SK-N-SH (cell line): ENCODE measurements around the gene HHATL.

ENCODE experiments used
- CTCF ChIP-seq: fragments of 200-600 bp; sonication (generic); IDR thresholded peaks from 2 replicates; pipeline ENCODE4 v1.6.1; 2017; ENCODE audit warnings: antibody characterized with exemption, mild to moderate bottlenecking, moderate library complexity
- GABPA ChIP-seq: IDR thresholded peaks from 2 replicates; pipeline ENCODE4 v1.4.0; 2012; ENCODE audit warnings: low read depth, mild to moderate bottlenecking
- MEF2A ChIP-seq: IDR thresholded peaks from 2 replicates; pipeline ENCODE4 v1.4.0; 2012; ENCODE audit warnings: low read depth, borderline replicate concordance
- PBX3 ChIP-seq: IDR thresholded peaks from 2 replicates; pipeline ENCODE4; 2012
- TCF12 ChIP-seq: IDR thresholded peaks from 2 replicates; pipeline ENCODE4 v1.4.0; 2012
- YY1 ChIP-seq: IDR thresholded peaks from 2 replicates; pipeline ENCODE4 v1.4.0; 2012; ENCODE audit warnings: low read depth, mild to moderate bottlenecking

DNA sequence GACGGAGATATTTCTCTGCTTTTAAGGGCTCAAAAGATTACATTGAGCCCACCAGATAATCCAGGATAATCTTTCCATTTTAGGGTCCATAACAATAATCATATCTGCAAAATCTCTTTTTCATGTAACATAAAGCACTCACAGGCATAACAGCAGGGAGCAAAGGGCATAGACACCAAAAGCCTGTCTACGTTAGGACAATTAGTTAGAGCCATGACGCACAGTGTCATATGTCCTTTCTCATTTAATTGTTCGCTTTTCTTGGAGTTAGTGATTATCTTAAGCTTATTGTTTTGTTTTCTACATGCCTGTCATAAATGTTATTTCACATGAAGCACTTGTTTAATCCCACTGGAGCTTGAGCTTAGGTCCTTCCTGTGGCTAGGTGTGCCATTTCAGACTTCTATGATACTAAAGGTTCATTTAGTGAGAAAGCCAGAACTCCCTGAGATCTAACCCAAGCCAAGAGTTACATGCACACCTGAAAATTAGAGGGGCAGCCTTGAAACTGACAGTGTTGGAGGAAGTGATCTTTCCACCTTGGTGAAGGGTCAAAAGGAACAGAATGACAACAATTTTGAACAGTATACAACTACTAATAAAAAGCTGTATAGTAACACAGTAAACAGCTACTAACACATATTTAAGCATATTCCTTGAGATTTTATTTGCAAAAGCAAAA is 11.7 kb upstream of the HHATL start:
- TF ChIP-seq PBX3 (no peak), CTCF (no peak), TCF12 (no peak), YY1 (no peak), GABPA (no peak), MEF2A (no peak)
